Loucy (cell line): Measurements from ENCODE around the gene ARHGAP22.

Experiments
- CTCF ChIP-seq: fragments of 200-600 bp; sonication (generic); conservative IDR thresholded peaks from 2 replicates; pipeline ENCODE4 v1.5.1; 2014; ENCODE audit warnings: mild to moderate bottlenecking, antibody characterized with exemption, low read length
- EZH2phosphoT487 ChIP-seq: fragments of 200-600 bp; IDR thresholded peaks from 2 replicates; pipeline ENCODE4 v1.6.1; 2018; ENCODE audit warnings: antibody characterized with exemption, mild to moderate bottlenecking, moderate library complexity, borderline replicate concordance

DNA sequence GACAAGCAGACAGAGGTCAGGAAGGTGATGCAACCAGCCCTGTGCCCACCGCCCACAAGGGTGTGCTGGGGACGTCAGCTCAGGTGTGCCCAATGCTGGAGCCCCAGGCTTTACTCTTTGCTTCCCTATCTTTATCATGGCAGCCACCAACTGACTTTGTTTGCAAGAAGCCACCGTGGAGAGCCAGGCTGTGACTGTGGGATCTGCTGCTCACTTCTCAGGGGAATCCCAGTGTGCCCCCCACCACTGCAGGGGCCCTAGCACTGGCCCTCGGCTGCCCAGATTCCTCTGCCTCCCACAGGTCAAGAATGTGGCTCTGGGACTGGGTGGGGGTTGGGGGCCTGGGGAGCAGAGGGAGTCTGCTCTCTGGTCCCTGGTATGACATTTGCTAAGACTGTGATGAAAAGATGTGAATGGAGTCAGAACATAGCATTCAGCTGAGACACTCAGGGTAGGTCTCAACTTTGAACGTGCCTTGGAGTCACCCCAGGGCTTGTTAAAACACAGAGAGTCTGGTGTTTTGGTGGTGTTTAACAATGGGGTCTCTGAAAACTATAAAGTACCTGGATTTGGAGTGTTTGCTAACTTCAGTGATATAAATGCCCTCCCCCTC is 47.3 kb downstream of the ARHGAP22 start:
- TF ChIP-seq CTCF: no peak
- no peak for TF ChIP-seq EZH2phosphoT487
